ENCODE results near the gene ASB18. TPM values are rescaled to one million over a fixed set of nuclear protein-coding genes. Genes with fewer than 3 reads are reported as not detected.
A peak's percentile ranks its signal among the peaks of the same experiment; 100 is the strongest.

ASB18 gene
- total RNA-seq, 1 experiment from 2014 or later = not detected

DNA sequence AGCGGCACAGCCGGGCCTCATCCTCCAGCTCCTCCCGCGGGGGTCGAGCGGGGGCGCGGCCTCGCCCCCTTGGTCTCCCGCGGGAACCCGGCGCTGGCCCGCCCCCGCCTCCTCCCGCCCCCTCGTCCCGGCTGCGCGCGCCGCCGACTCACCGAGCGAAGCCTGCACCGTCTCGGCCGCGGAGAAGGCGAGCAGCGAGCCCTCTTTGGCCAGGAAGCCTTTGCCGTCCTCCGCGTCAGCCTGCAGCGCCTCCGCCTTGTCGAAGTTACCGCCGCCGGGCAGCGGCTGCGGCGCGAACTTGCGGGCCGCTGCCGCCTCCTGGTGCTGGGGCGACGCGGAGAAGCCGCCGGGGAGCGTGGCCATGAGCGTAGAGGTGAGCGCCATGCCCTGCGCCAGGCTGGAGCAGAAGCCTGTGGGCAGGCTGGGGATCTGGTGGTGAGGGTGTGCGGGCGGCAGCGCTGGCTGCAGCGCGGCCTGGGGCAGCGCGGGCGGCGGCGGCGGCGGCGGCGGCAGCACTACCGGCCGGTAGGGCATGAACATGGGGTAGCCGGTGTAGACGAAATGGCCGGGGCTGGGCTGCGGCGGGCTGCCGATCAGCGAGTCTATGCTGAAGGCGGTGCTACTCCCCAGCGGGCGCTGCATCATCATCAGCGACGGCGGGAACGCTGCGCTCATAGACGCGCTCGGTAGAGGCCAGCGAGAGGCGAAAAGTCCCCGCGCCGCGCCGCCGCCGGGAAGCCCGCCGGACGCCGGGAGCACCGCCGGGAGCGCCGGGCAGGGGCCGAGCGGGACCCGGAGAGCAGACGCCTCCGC lies 96.7 kb downstream of the ASB18 start:
- Histone ChIP-seq H3K27me3 (ENCODE audit: insufficient read depth, low read length) (no peaks in the 10 kb centered on the region), H3K9ac (ENCODE audit: low read length) (peak overlapping the region; percentile 95), H3K79me2 (ENCODE audit: insufficient read depth, low read length) (peaks cover 42% of the 10 kb centered on the region), H3K36me3 (ENCODE audit: control insufficient read depth in 1 of 2, insufficient read depth in 2 of 2, low read length in 2 of 2) (peaks cover 0 to 21% of the 10 kb centered on the region in 2 experiments; a peak in 1 of 4 replicates), H3K9me2 (ENCODE audit: insufficient read depth) (no peaks in the 10 kb centered on the region), H3K4me3 (replicated peaks in 1 of 2; ENCODE audit: low read depth in 1 of 2, low read length in 2 of 2) (peak overlapping the region; percentile 61 to 93), H2AFZ (ENCODE audit: low read depth, low read length, poor library complexity, severe bottlenecking) (peak overlapping the region; percentile 88), H3K9me3 (ENCODE audit: control insufficient read depth in 1 of 2, insufficient read depth in 1 of 2, low read depth in 1 of 2, low read length in 2 of 2) (no peaks in the 10 kb centered on the region), H3K27ac (ENCODE audit: low read depth, low read length) (peak overlapping the region; percentile 87), H3K4me2 (ENCODE audit: low read length) (peak overlapping the region; percentile 95), H4K20me1 (ENCODE audit: insufficient read depth) (no peaks in the 10 kb centered on the region; the same call in 1 of the 2 replicates), H3K4me1 (ENCODE audit: control insufficient read depth in 1 of 2, insufficient read depth in 2 of 2, low read length in 2 of 2) (peaks cover 0 to 27% of the 10 kb centered on the region in 2 experiments; a peak in 1 of 4 replicates)
- intact Hi-C loops (cut with micrococcal nuclease) = no loop called here
- ChIA-PET RAD21 (ENCODE audit: low non-redundant PET in 1 of 2, low total read pairs in 2 of 2, uncharacterized antibody in 2 of 2, unreplicated experiment in 2 of 2) (no interaction called here), POLR2A (no interaction called here), CTCF (interaction anchor here (1.3 to 1.9 kb wide), 3 partner anchors 10 to 24 kb away, joined by 7 to 16 read pairs (median 10); no protein-coding TSS in a partner anchor)
- BruUV-seq (replicated peaks) = no TSS peak
- DNase-seq (ENCODE audit: low read depth, low spot score) (no peak), ATAC-seq (peak; percentile 60)
- TF ChIP-seq, protein P1, sequence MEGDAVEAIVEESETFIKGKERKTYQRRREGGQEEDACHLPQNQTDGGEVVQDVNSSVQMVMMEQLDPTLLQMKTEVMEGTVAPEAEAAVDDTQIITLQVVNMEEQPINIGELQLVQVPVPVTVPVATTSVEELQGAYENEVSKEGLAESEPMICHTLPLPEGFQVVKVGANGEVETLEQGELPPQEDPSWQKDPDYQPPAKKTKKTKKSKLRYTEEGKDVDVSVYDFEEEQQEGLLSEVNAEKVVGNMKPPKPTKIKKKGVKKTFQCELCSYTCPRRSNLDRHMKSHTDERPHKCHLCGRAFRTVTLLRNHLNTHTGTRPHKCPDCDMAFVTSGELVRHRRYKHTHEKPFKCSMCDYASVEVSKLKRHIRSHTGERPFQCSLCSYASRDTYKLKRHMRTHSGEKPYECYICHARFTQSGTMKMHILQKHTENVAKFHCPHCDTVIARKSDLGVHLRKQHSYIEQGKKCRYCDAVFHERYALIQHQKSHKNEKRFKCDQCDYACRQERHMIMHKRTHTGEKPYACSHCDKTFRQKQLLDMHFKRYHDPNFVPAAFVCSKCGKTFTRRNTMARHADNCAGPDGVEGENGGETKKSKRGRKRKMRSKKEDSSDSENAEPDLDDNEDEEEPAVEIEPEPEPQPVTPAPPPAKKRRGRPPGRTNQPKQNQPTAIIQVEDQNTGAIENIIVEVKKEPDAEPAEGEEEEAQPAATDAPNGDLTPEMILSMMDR (IDR thresholded peaks at IDR 0.05 in 2 of 3, conservative IDR thresholded peaks at IDR 0.05 in 1 of 3; ENCODE audit: borderline replicate concordance in 1 of 3, insufficient read depth in 1 of 3, low read depth in 2 of 3, low read length in 2 of 3) = peak in 1 of 3 experiments; percentile 25; a peak in 1 of 6 replicates
- peak; percentile 88 for TF ChIP-seq EGR1 (IDR thresholded peaks at IDR 0.05; ENCODE audit: low read depth)
- TF ChIP-seq YY1 (IDR thresholded peaks at IDR 0.05; ENCODE audit: extremely low read depth, insufficient replicate concordance, low read depth, low read length) = no peak
- peak; percentile 60; the same call in 1 of the 2 replicates for TF ChIP-seq ZFX (IDR thresholded peaks at IDR 0.05)
- TF ChIP-seq POLR2A (IDR thresholded peaks at IDR 0.05; ENCODE audit: borderline replicate concordance, extremely low read depth, insufficient read depth, insufficient read length) = peak; percentile 31
- TF ChIP-seq SIN3A (IDR thresholded peaks at IDR 0.05; ENCODE audit: low read depth) = no peak; the same call in none of the 2 replicates
- TF ChIP-seq, protein P2, sequence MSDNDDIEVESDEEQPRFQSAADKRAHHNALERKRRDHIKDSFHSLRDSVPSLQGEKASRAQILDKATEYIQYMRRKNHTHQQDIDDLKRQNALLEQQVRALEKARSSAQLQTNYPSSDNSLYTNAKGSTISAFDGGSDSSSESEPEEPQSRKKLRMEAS (IDR thresholded peaks at IDR 0.05) = peak; percentile 68
